H1 (cell line): ENCODE measurements around the gene DMAC2. TPM values are rescaled to one million over a fixed set of nuclear protein-coding genes. Genes with fewer than 3 reads are reported as not detected.

Experiments used
- CTCF ChIA-PET: fragments of 300-600 bp; sonication (Branson Sonifier 250); formaldehyde crosslinking; loops from one replicate; lab custom pipeline; 2021; ENCODE audit not compliant: partially characterized antibody; lab: Charles Lee
- POLR2A ChIA-PET: fragments of 300-600 bp; sonication (Branson Sonifier 250); formaldehyde crosslinking; loops from one replicate; lab custom pipeline; 2021; ENCODE audit warnings: inconsistent platforms; ENCODE audit not compliant: partially characterized antibody; lab: Charles Lee
- DNase-seq, 2 experiments: peaks; one replicate each; pipeline versions ENCODE4 v3.0.0 to v3.0.0-alpha.2; 2010 to 2022; ENCODE audit warnings: low spot score in 2 of 2, low read depth in 1 of 2, mixed read lengths in 1 of 2
- FAIRE-seq: peaks from 2 replicates; lab custom pipeline; 2011; peaks lifted over from hg19 to GRCh38; lab: Jason Lieb, UNC
- H2AFZ ChIP-seq: 2 replicates; pipeline ENCODE4 v1.8.1; 2012; ENCODE audit warnings: low read length, inconsistent platforms
- H2AK5ac ChIP-seq: 2 replicates; pipeline ENCODE4 v1.6.1; 2013; ENCODE audit warnings: low read depth, low read length
- H2BK120ac ChIP-seq: replicated peaks from 2 replicates; pipeline ENCODE3; 2013; ENCODE audit warnings: low read depth, low read length, inconsistent platforms
- H2BK12ac ChIP-seq: 2 replicates; pipeline ENCODE4 v1.6.1; 2013; ENCODE audit warnings: low read depth, low read length
- H2BK15ac ChIP-seq: 2 replicates; pipeline ENCODE4 v1.6.1; 2013; ENCODE audit warnings: low read length
- H2BK20ac ChIP-seq: 2 replicates; pipeline ENCODE4 v1.6.1; 2013; ENCODE audit warnings: low read length
- H2BK5ac ChIP-seq: 2 replicates; pipeline ENCODE4 v1.6.1; 2013; ENCODE audit warnings: low read depth, low read length
- H3K14ac ChIP-seq: 2 replicates; pipeline ENCODE4 v1.6.1; 2013; ENCODE audit warnings: inconsistent platforms; ENCODE audit not compliant: insufficient read length
- H3K18ac ChIP-seq: 2 replicates; pipeline ENCODE4 v1.6.1; 2013; ENCODE audit warnings: low read length; ENCODE audit errors: extremely low read depth
- H3K23ac ChIP-seq: 2 replicates; pipeline ENCODE4 v1.6.1; 2013; ENCODE audit warnings: inconsistent platforms; ENCODE audit not compliant: insufficient read length
- H3K23me2 ChIP-seq: 2 replicates; pipeline ENCODE4 v1.6.1; 2013; ENCODE audit warnings: low read depth, low read length
- H3K27ac ChIP-seq: 2 replicates; pipeline ENCODE4 v1.6.1; 2011; ENCODE audit warnings: low read depth, low read length, inconsistent platforms
- H3K27me3 ChIP-seq, 4 experiments: replicated peaks in 1 of 4; 1 replicate in 1 of 4; 2 replicates in 3 of 4; pipeline versions ENCODE4 v1.6.1 to v1.8.1; 2011 to 2013; ENCODE audit warnings: low read length in 3 of 4, mild to moderate bottlenecking in 3 of 4, inconsistent platforms in 2 of 4, mixed read lengths in 2 of 4, moderate library complexity in 1 of 4; ENCODE audit not compliant: control insufficient read depth in 3 of 4, insufficient read depth in 3 of 4; ENCODE audit errors: extremely low read depth in 1 of 4
- H3K36me3 ChIP-seq, 4 experiments: 2 replicates each; pipeline versions ENCODE4 v1.6.1 to v1.8.1; 2011 to 2013; ENCODE audit warnings: mild to moderate bottlenecking in 4 of 4, low read length in 3 of 4, moderate library complexity in 2 of 4, control low read depth in 1 of 4, inconsistent platforms in 1 of 4; ENCODE audit not compliant: insufficient read depth in 4 of 4, control insufficient read depth in 2 of 4
- H3K4ac ChIP-seq: replicated peaks from 2 replicates; pipeline ENCODE3; 2013; ENCODE audit warnings: low read length, low read depth, mixed read lengths, inconsistent platforms; ENCODE audit not compliant: insufficient read length
- H3K4me1 ChIP-seq, 4 experiments: replicated peaks in 1 of 4; 1 replicate in 1 of 4; 2 replicates in 3 of 4; pipeline versions ENCODE4 v1.6.1 to v1.8.1; 2011 to 2013; ENCODE audit warnings: low read length in 3 of 4, inconsistent platforms in 2 of 4, mixed read lengths in 1 of 4; ENCODE audit not compliant: insufficient read depth in 4 of 4, control insufficient read depth in 3 of 4
- H3K4me2 ChIP-seq, 2 experiments: 2 replicates each; pipeline versions ENCODE4 v1.6.1 to v1.8.1; 2011 to 2013; ENCODE audit warnings: low read depth in 2 of 2, low read length in 2 of 2, control low read depth in 1 of 2, inconsistent platforms in 1 of 2, mild to moderate bottlenecking in 1 of 2; ENCODE audit not compliant: insufficient read depth in 1 of 2
- H3K4me3 ChIP-seq, 4 experiments: fragments of 200-600, 300-600 bp in 1 of 4; sonication (generic), shearing (Covaris generic), sonication (Bioruptor Twin) in 1 of 4; 2 replicates each; pipeline versions ENCODE4 v1.5.1 to v1.8.1; 2011 to 2016; ENCODE audit warnings: low read length in 4 of 4, low read depth in 3 of 4, control low read depth in 2 of 4, inconsistent platforms in 2 of 4, mild to moderate bottlenecking in 2 of 4, mixed read lengths in 1 of 4, moderate library complexity in 1 of 4; ENCODE audit not compliant: insufficient read depth in 2 of 4; ENCODE audit errors: extremely low read depth in 1 of 4
- H3K56ac ChIP-seq: replicated peaks from 2 replicates; pipeline ENCODE3; 2013; ENCODE audit warnings: low read depth, mild to moderate bottlenecking, mixed read lengths, low read length, inconsistent platforms; ENCODE audit not compliant: insufficient read length
- H3K79me1 ChIP-seq: 2 replicates; pipeline ENCODE4 v1.6.1; 2013; ENCODE audit warnings: low read depth, low read length, control low read depth
- H3K79me2 ChIP-seq, 2 experiments: 2 replicates each; pipeline versions ENCODE4 v1.6.1 to v1.8.1; 2012 to 2013; ENCODE audit warnings: low read length in 2 of 2, mild to moderate bottlenecking in 2 of 2, inconsistent platforms in 1 of 2; ENCODE audit not compliant: insufficient read depth in 2 of 2, control insufficient read depth in 1 of 2
- H3K9ac ChIP-seq, 4 experiments: replicated peaks in 1 of 4; 1 replicate in 1 of 4; 2 replicates in 3 of 4; pipeline versions ENCODE4 v1.6.1 to v1.8.1; 2011 to 2013; ENCODE audit warnings: low read depth in 3 of 4, low read length in 3 of 4, control low read depth in 2 of 4, mild to moderate bottlenecking in 2 of 4, moderate library complexity in 2 of 4, inconsistent platforms in 1 of 4; ENCODE audit errors: extremely low read depth in 1 of 4
- H3K9me3 ChIP-seq, 2 experiments: 2 replicates each; pipeline versions ENCODE4 v1.6.1 to v1.8.1; 2012 to 2013; ENCODE audit warnings: mild to moderate bottlenecking in 2 of 2, moderate library complexity in 2 of 2, control low read depth in 1 of 2, inconsistent platforms in 1 of 2, low read depth in 1 of 2, low read length in 1 of 2, mixed read lengths in 1 of 2; ENCODE audit not compliant: insufficient read depth in 2 of 2
- H4K20me1 ChIP-seq, 2 experiments: replicated peaks in 1 of 2; 2 replicates each; pipeline versions ENCODE3 to v1.8.1; 2011 to 2013; ENCODE audit warnings: inconsistent platforms in 2 of 2, low read length in 2 of 2, mild to moderate bottlenecking in 1 of 2; ENCODE audit not compliant: insufficient read depth in 2 of 2, control insufficient read depth in 1 of 2
- H4K5ac ChIP-seq: 2 replicates; pipeline ENCODE4 v1.6.1; 2013; ENCODE audit warnings: low read length, low read depth, mixed read lengths, inconsistent platforms; ENCODE audit not compliant: insufficient read length
- H4K8ac ChIP-seq: 2 replicates; pipeline ENCODE4 v1.8.0; 2013; ENCODE audit warnings: mild to moderate bottlenecking, moderate library complexity, low read length, inconsistent platforms; ENCODE audit not compliant: insufficient read depth; ENCODE audit errors: extremely low read depth
- H4K91ac ChIP-seq: replicated peaks from 2 replicates; pipeline ENCODE3; 2013; ENCODE audit warnings: low read length, mixed read lengths, inconsistent platforms; ENCODE audit not compliant: insufficient read length
- CTCF ChIP-seq, 3 experiments: IDR thresholded peaks; 1 replicate in 2 of 3; 2 replicates in 1 of 3; pipeline versions ENCODE4 v1.5.1 to v1.6.1; 2011; ENCODE audit warnings: low read length in 3 of 3, mild to moderate bottlenecking in 3 of 3, inconsistent platforms in 2 of 3, low read depth in 1 of 3, moderate library complexity in 1 of 3; ENCODE audit not compliant: insufficient read depth in 1 of 3; ENCODE audit errors: control extremely low read depth in 1 of 3
- JUND ChIP-seq: IDR thresholded peaks from 2 replicates; pipeline ENCODE4 v1.6.1; 2011; ENCODE audit warnings: mild to moderate bottlenecking, improper control_type of control experiment, low read length
- WGBS, 2 experiments: shearing (Covaris generic) in 1 of 2; methylation state at CpG; one replicate each; pipeline versions ENCODE4 v1.1.6 to v1.1.7; 2013 to 2015; ENCODE audit warnings: low lambda C conversion rate in 2 of 2, mixed read lengths in 2 of 2, inconsistent platforms in 1 of 2, low coverage in 1 of 2, missing lambda C conversion rate in 1 of 2; ENCODE audit not compliant: insufficient replicate concordance in 2 of 2, insufficient coverage in 1 of 2, insufficient read length in 1 of 2; ENCODE audit errors: extremely low coverage in 1 of 2, missing lambda C conversion rate in 1 of 2; 5-methylcytosine and 5-hydroxymethylcytosine counted together
- polyA plus RNA-seq, 7 experiments: library from polyadenylated mRNA; depleted of rRNA in 3 of 7; stranded (reverse) in 5 of 7; unstranded in 2 of 7; fragments of >200 nt in 5 of 7; fragments of 200-250 nt in 2 of 7; gene quantifications; 1 replicate in 5 of 7; 2 replicates in 1 of 7; 4 replicates in 1 of 7; pipeline versions ENCODE4 v1.2.1 to v1.2.3, GENCODE V29; 2011 to 2013; ENCODE audit warnings: missing spikeins in 2 of 7, mixed read lengths in 2 of 7
- total RNA-seq: library from RNA; stranded (reverse); fragmentation: NEBNext Ultra II Directional; extraction: Animal tissue kit (Norgen Biotek cat#: 25700); gene quantifications from 2 replicates; pipeline ENCODE4 v1.2.1, GENCODE V29; 2021

The DMAC2 gene
- total and polyA plus RNA-seq, 2 of the 8 experiments (the other 6 are each of a cell fraction or from before 2014, with no cell fraction given) = 86.8 to 170 TPM

GRCh38 chr19:41452584-41453275 lies 13.0 kb upstream of the DMAC2 start:
- H4K5ac ChIP-seq = no peak overlapping the region
- H4K20me1 ChIP-seq = no peaks in the 10 kb centered on the region
- H3K9ac ChIP-seq = no peak overlapping the region
- H2BK15ac ChIP-seq = no peak overlapping the region
- H2BK5ac ChIP-seq = no peak overlapping the region
- H3K27ac ChIP-seq = no peak overlapping the region
- H3K36me3 ChIP-seq = no peaks in the 10 kb centered on the region
- H3K23me2 ChIP-seq = no peaks in the 10 kb centered on the region
- H3K79me2 ChIP-seq = no peaks in the 10 kb centered on the region
- no peak overlapping the region for H4K8ac ChIP-seq
- WGBS, 2 experiments = 69% methylated on average over 6 of the region's 6 CpGs; no CpG with 5 or more reads in 1 of the 2 experiments
- no peak overlapping the region for H3K4me2 ChIP-seq
- H3K9me3 ChIP-seq = peaks cover 3 to 14% of the 10 kb centered on the region in 2 experiments; a peak in 3 of 4 replicates
- FAIRE-seq (no peak), DNase-seq (no peak)
- no peak overlapping the region for H3K18ac ChIP-seq
- H4K91ac ChIP-seq = no peak overlapping the region
- H2BK120ac ChIP-seq = no peak overlapping the region
- ChIA-PET CTCF (interaction anchor here (0.8 to 20.4 kb wide), 3 partner anchors 10 to 384 kb away, joined by 3 to 364 read pairs (median 5); partner anchors contain the start of gene ERICH4), POLR2A (no interaction called here)
- H3K27me3 ChIP-seq = no peaks in the 10 kb centered on the region
- H3K23ac ChIP-seq = no peak overlapping the region
- H3K4me1 ChIP-seq = no peaks in the 10 kb centered on the region
- no peak overlapping the region for H3K14ac ChIP-seq
- no peak overlapping the region for H3K4ac ChIP-seq
- H3K79me1 ChIP-seq = no peaks in the 10 kb centered on the region
- TF ChIP-seq CTCF (IDR thresholded peaks at IDR 0.05; ENCODE audit: control extremely low read depth in 1 of 3, insufficient read depth in 1 of 3, low read depth in 1 of 3, low read length in 3 of 3) = peak in 1 of 3 experiments; percentile 5; a peak in 2 of 4 replicates
- no peak for TF ChIP-seq JUND
- H2AK5ac ChIP-seq = no peak overlapping the region
- H2AFZ ChIP-seq = no peak overlapping the region
- H2BK12ac ChIP-seq = no peak overlapping the region
- H3K56ac ChIP-seq = no peak overlapping the region
- H2BK20ac ChIP-seq = no peak overlapping the region
- no peak overlapping the region for H3K4me3 ChIP-seq
